ENCODE measurements around the gene RRP9.
"Not testable (repeated sequence)": the region's sequence is repeated elsewhere in the genome, so short reads cannot be mapped to it uniquely, and the experiment has no call there.

Gene RRP9

DNA sequence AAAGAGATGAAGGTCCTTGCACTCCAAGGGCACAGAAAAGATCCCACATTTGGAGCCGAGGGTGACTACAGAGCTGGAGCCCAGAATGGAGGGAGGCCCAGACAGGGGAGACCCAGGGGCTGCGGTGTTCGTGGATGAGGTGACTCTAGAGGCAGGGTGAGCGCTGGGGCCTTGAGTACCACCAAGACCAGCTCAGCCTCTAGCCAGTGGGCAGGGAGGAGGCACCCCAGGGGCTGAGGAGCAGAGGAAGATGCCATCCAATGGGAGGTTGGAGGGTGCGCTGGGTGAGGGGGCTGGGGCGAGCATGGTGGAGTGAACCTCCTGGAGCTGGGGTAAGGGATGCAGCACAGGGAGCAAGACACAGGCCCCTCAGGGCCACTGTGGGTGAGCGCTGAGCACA is 13.3 kb downstream of the RRP9 start:
- TF ChIP-seq SUZ12 (IDR thresholded peaks at IDR 0.05; ENCODE audit: extremely low read depth, insufficient read depth, insufficient read length) (no peak), YY1 (IDR thresholded peaks at IDR 0.05; ENCODE audit: insufficient read depth, insufficient read length) (no peak), ZNF274 (IDR thresholded peaks at IDR 0.05; ENCODE audit: low read depth, low read length) (no peak)
- H3K36me3 ChIP-seq (ENCODE audit: insufficient read depth, insufficient read length, low read length), result peaks cover 37% of the 10 kb centered on the region
- H3K4me1 ChIP-seq (ENCODE audit: insufficient read depth, insufficient read length), result no peaks in the 10 kb centered on the region
- no peak overlapping the region for H3K4me3 ChIP-seq (ENCODE audit: insufficient read length, low read depth)
- H3K9ac ChIP-seq (ENCODE audit: insufficient read length, low read depth), result no peak overlapping the region
- no peak for DNase-seq (ENCODE audit: low read depth, low spot score)
- H3K27me3 ChIP-seq (ENCODE audit: insufficient read depth, insufficient read length), result no peaks in the 10 kb centered on the region
- no peaks in the 10 kb centered on the region for H3K9me3 ChIP-seq (ENCODE audit: insufficient read depth, low read length)

DNA sequence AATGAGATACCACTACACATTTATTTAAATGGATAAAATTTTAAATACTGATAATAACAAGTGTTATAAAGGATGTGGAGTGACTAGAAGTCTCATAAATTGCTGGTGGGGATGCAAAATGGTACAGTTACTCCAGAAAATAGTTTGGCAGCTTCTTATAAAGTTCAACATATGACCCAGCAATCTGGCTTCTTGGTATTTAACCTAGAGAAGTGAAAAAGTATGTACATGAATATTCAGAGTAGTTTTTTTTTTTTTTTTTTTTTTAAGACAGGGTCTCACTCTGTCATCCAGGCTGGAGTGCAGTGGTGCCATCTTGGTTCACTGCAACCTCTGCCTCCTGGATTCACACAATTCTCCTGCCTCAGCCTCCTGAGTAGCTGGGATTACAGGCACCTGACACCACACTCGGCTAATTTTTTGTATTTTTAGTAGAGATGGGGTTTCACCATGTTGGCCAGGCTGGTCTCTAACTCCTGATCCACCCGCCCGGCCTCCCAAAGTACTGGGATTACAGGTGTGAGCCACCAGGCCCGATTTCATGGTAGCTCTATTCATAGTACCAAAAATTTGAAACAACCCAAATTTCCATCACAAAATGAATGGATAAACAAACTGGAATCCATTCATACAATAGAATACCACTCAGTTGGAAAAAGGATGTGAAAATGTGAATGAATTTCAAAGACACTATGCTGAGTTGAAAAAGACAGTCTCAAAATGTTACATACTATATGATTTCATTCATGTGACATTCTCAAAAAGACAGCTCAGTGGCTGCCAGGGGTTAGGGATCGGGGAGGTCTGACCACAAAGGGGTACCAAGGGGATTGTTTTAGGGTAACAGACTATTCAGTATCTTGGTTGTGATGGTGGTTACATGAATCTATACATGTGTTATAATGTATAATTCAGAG is 14.4 kb downstream of the RRP9 start:
- DNase-seq (ENCODE audit: low read depth, low spot score), result no peak
- Histone ChIP-seq H3K27me3 (ENCODE audit: insufficient read depth, insufficient read length) (no peaks in the 10 kb centered on the region), H3K9ac (ENCODE audit: insufficient read length, low read depth) (no peak overlapping the region), H3K4me3 (ENCODE audit: insufficient read length, low read depth) (no peak overlapping the region), H3K4me1 (ENCODE audit: insufficient read depth, insufficient read length) (no peaks in the 10 kb centered on the region), H3K36me3 (ENCODE audit: insufficient read depth, insufficient read length, low read length) (peaks cover 26% of the 10 kb centered on the region), H3K9me3 (ENCODE audit: insufficient read depth, low read length) (no peaks in the 10 kb centered on the region)
- TF ChIP-seq ZNF274 (IDR thresholded peaks at IDR 0.05; ENCODE audit: low read depth, low read length) (no peak), YY1 (IDR thresholded peaks at IDR 0.05; ENCODE audit: insufficient read depth, insufficient read length) (no peak), SUZ12 (IDR thresholded peaks at IDR 0.05; ENCODE audit: extremely low read depth, insufficient read depth, insufficient read length) (no peak)

DNA sequence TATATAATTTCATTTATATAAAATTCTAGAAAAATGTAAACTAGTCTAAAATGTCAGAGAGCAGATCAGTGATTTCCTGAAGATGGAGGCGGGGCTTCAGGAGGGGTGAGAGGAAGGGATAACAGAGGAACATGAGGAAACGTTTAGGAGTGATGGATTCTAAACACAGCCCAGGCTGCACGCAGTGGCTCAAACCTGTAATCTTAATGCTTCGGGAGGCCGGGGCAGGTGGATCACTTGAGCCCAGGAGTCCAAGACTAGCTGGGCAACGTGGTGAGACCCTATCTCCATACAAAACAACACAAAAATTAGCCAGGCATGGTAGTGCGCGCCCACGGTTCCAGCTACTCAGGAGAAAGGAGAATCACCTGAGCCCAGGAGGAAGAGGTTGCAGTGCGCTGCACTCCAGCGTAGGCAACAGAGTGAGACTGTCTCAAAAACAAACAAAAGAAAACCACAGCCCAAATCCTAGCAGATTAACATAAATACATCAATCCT is 20.6 kb downstream of the RRP9 start:
- H3K9ac ChIP-seq (ENCODE audit: insufficient read length, low read depth), result no peak overlapping the region
- H3K27me3 ChIP-seq (ENCODE audit: insufficient read depth, insufficient read length), result no peaks in the 10 kb centered on the region
- DNase-seq (ENCODE audit: low read depth, low spot score), result no peak
- H3K4me1 ChIP-seq (ENCODE audit: insufficient read depth, insufficient read length), result no peaks in the 10 kb centered on the region
- H3K4me3 ChIP-seq (ENCODE audit: insufficient read length, low read depth), result no peak overlapping the region
- TF ChIP-seq YY1 (IDR thresholded peaks at IDR 0.05; ENCODE audit: insufficient read depth, insufficient read length) (no peak), ZNF274 (IDR thresholded peaks at IDR 0.05; ENCODE audit: low read depth, low read length) (no peak), SUZ12 (IDR thresholded peaks at IDR 0.05; ENCODE audit: extremely low read depth, insufficient read depth, insufficient read length) (no peak)
- no peaks in the 10 kb centered on the region for H3K36me3 ChIP-seq (ENCODE audit: insufficient read depth, insufficient read length, low read length)
- H3K9me3 ChIP-seq (ENCODE audit: insufficient read depth, low read length), result no peaks in the 10 kb centered on the region

- H3K27me3 ChIP-seq (ENCODE audit: insufficient read depth, insufficient read length), result no peaks in the 10 kb centered on the region
- H3K9me3 ChIP-seq (ENCODE audit: insufficient read depth, low read length), result no peaks in the 10 kb centered on the region
- H3K4me1 ChIP-seq (ENCODE audit: insufficient read depth, insufficient read length), result no peaks in the 10 kb centered on the region
- TF ChIP-seq SUZ12 (IDR thresholded peaks at IDR 0.05; ENCODE audit: extremely low read depth, insufficient read depth, insufficient read length), result no peak
- TF ChIP-seq ZNF274 (IDR thresholded peaks at IDR 0.05; ENCODE audit: low read depth, low read length), result no peak
- TF ChIP-seq YY1 (IDR thresholded peaks at IDR 0.05; ENCODE audit: insufficient read depth, insufficient read length), result no peak
- DNase-seq (ENCODE audit: low read depth, low spot score), result no peak
- no peak overlapping the region for H3K9ac ChIP-seq (ENCODE audit: insufficient read length, low read depth)
- H3K36me3 ChIP-seq (ENCODE audit: insufficient read depth, insufficient read length, low read length), result no peaks in the 10 kb centered on the region
- H3K4me3 ChIP-seq (ENCODE audit: insufficient read length, low read depth), result no peak overlapping the region
Observed at GRCh38 chr3:51916418-51916817, 25.3 kb downstream of the RRP9 start.

GRCh38 chr3:51908026-51908425 is 33.7 kb downstream of the RRP9 start:
- TF ChIP-seq SUZ12 (IDR thresholded peaks at IDR 0.05; ENCODE audit: extremely low read depth, insufficient read depth, insufficient read length) (no peak), ZNF274 (IDR thresholded peaks at IDR 0.05; ENCODE audit: low read depth, low read length) (no peak), YY1 (IDR thresholded peaks at IDR 0.05; ENCODE audit: insufficient read depth, insufficient read length) (no peak)
- Histone ChIP-seq H3K36me3 (ENCODE audit: insufficient read depth, insufficient read length, low read length) (no peaks in the 10 kb centered on the region), H3K4me3 (ENCODE audit: insufficient read length, low read depth) (no peak overlapping the region), H3K9me3 (ENCODE audit: insufficient read depth, low read length) (peaks cover 7% of the 10 kb centered on the region; the same call in 1 of the 2 replicates), H3K4me1 (ENCODE audit: insufficient read depth, insufficient read length) (no peaks in the 10 kb centered on the region), H3K9ac (ENCODE audit: insufficient read length, low read depth) (no peak overlapping the region), H3K27me3 (ENCODE audit: insufficient read depth, insufficient read length) (no peaks in the 10 kb centered on the region)
- no peak for DNase-seq (ENCODE audit: low read depth, low spot score)

- TF ChIP-seq YY1 (IDR thresholded peaks at IDR 0.05; ENCODE audit: insufficient read depth, insufficient read length) (no peak), SUZ12 (IDR thresholded peaks at IDR 0.05; ENCODE audit: extremely low read depth, insufficient read depth, insufficient read length) (no peak), ZNF274 (IDR thresholded peaks at IDR 0.05; ENCODE audit: low read depth, low read length) (no peak)
- Histone ChIP-seq H3K36me3 (ENCODE audit: insufficient read depth, insufficient read length, low read length) (no peaks in the 10 kb centered on the region), H3K9me3 (ENCODE audit: insufficient read depth, low read length) (peaks cover 7% of the 10 kb centered on the region; the same call in 1 of the 2 replicates), H3K9ac (ENCODE audit: insufficient read length, low read depth) (no peak overlapping the region), H3K4me3 (ENCODE audit: insufficient read length, low read depth) (no peak overlapping the region), H3K4me1 (ENCODE audit: insufficient read depth, insufficient read length) (no peaks in the 10 kb centered on the region), H3K27me3 (ENCODE audit: insufficient read depth, insufficient read length) (no peaks in the 10 kb centered on the region)
- no peak for DNase-seq (ENCODE audit: low read depth, low spot score)
Observed at GRCh38 chr3:51904034-51904823, 37.5 kb downstream of the RRP9 start.

DNA sequence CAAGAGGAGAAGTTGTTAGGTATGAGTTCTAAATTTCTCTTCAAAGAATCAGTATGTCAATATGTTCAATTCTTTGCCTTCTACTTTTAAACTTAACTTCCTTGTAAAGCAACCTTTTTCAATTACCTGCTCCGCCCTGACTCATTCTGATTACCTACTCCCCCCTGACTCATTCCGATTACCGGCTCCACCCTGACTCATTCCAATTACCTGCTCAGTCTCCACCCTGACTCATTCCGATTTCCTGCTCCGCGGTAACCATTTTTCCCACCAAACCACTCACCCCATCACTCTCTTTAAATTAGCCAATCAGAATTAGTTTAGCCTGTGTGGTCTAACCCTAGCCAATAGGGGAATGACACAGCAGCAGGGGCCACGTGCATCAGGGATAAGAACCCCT is 39.3 kb downstream of the RRP9 start:
- not testable (repeated sequence) for DNase-seq (ENCODE audit: low read depth, low spot score); H3K9ac ChIP-seq (ENCODE audit: insufficient read length, low read depth); H3K4me1 ChIP-seq (ENCODE audit: insufficient read depth, insufficient read length); H3K27me3 ChIP-seq (ENCODE audit: insufficient read depth, insufficient read length); H3K4me3 ChIP-seq (ENCODE audit: insufficient read length, low read depth); H3K36me3 ChIP-seq (ENCODE audit: insufficient read depth, insufficient read length, low read length)
- H3K9me3 ChIP-seq (ENCODE audit: insufficient read depth, low read length), result peaks cover 12% of the 10 kb centered on the region; the same call in 1 of the 2 replicates

- H3K4me3 ChIP-seq (ENCODE audit: insufficient read length, low read depth); H3K9ac ChIP-seq (ENCODE audit: insufficient read length, low read depth); H3K4me1 ChIP-seq (ENCODE audit: insufficient read depth, insufficient read length); DNase-seq (ENCODE audit: low read depth, low spot score); H3K27me3 ChIP-seq (ENCODE audit: insufficient read depth, insufficient read length); H3K36me3 ChIP-seq (ENCODE audit: insufficient read depth, insufficient read length, low read length): not testable (repeated sequence)
- peaks cover 11% of the 10 kb centered on the region; the same call in 1 of the 2 replicates for H3K9me3 ChIP-seq (ENCODE audit: insufficient read depth, low read length)
Observed at GRCh38 chr3:51900043-51900442, 41.7 kb downstream of the RRP9 start.

Data from NT2/D1 (cell line).